K562 (cell line): Measurements from ENCODE around the gene HDAC7. TPM values are rescaled to one million over a fixed set of nuclear protein-coding genes. Genes with fewer than 3 reads are reported as not detected.
A peak's percentile ranks its signal among the peaks of the same experiment; 100 is the strongest.

ENCODE experiments used
- ATAC-seq: fragments of 200-7000 bp; cut with Tn5 transposase; 3 replicates; pipeline ENCODE4 v1.9.1; 2020; ENCODE audit warnings: moderate library complexity
- BruUV-seq: library from RNA; stranded (reverse); fragments of 400-500 nt; replicated peaks from 2 replicates; lab custom pipeline; 2021; lab: Mats Ljungman, UMichigan
- CTCF ChIA-PET: fragments of 300-600 bp; formaldehyde crosslinking; extraction: SDS; loops from one replicate; lab custom pipeline; 2021; ENCODE audit warnings: low intra/inter-chr PET ratio; lab: Yijun Ruan, JAX
- POLR2A ChIA-PET: fragments of 300-600, 350-650 bp; sonication (Branson Sonifier 250); formaldehyde crosslinking; extraction: SDS; loops from one replicate; lab custom pipeline; 2021; ENCODE audit warnings: antibody characterized with exemption, inconsistent platforms; lab: Yijun Ruan, JAX
- DNase-seq, 4 experiments: peaks; one replicate each; pipeline versions ENCODE4 v3.0.0 to v3.0.0-alpha.2; 2011 to 2018; ENCODE audit warnings: low spot score in 3 of 4, mixed read lengths in 3 of 4; ENCODE audit errors: extremely low read depth in 1 of 4
- FAIRE-seq: peaks from 2 replicates; lab custom pipeline; 2011; peaks lifted over from hg19 to GRCh38; lab: Jason Lieb, UNC
- H2AFZ ChIP-seq: 2 replicates; pipeline ENCODE4 v1.6.0; 2011; ENCODE audit warnings: low read depth, low read length, control low read depth, inconsistent platforms
- H3K27ac ChIP-seq: fragments of 200-600 bp; 3 replicates; pipeline ENCODE4 v1.8.0; 2011; ENCODE audit warnings: low read depth, mild to moderate bottlenecking, control low read depth, inconsistent platforms, low read length, moderate library complexity, mixed read lengths; ENCODE audit errors: extremely low read depth
- H3K27me3 ChIP-seq, 2 experiments: fragments of 300-600 bp in 1 of 2; 2 replicates in 1 of 2; 3 replicates in 1 of 2; pipeline versions ENCODE4 v1.6.0 to v1.8.0; 2011; ENCODE audit warnings: inconsistent platforms in 2 of 2, low read length in 2 of 2, mild to moderate bottlenecking in 1 of 2, mixed read lengths in 1 of 2, moderate library complexity in 1 of 2; ENCODE audit not compliant: control insufficient read depth in 2 of 2, insufficient read depth in 2 of 2
- H3K36me3 ChIP-seq: fragments of 300-600 bp; 3 replicates; pipeline ENCODE4 v1.8.0; 2011; ENCODE audit warnings: mild to moderate bottlenecking, low read length, inconsistent platforms; ENCODE audit not compliant: control insufficient read depth, insufficient read depth
- H3K4me1 ChIP-seq, 2 experiments: fragments of 200-600 bp in 1 of 2; replicated peaks in 1 of 2; 2 replicates in 1 of 2; 3 replicates in 1 of 2; pipeline versions ENCODE4 v1.5.1 to v1.8.0; 2011; ENCODE audit warnings: inconsistent platforms in 2 of 2, low read length in 2 of 2, mild to moderate bottlenecking in 1 of 2, mixed read lengths in 1 of 2, moderate library complexity in 1 of 2; ENCODE audit not compliant: control insufficient read depth in 2 of 2, insufficient read depth in 2 of 2
- H3K4me2 ChIP-seq: 2 replicates; pipeline ENCODE4 v1.6.1; 2011; ENCODE audit warnings: low read length, control low read depth, inconsistent platforms, mixed read lengths; ENCODE audit not compliant: insufficient read depth
- H3K4me3 ChIP-seq: fragments of 200-600 bp; sonication (generic), shearing (Covaris generic); 2 replicates; pipeline ENCODE4 v1.5.1; 2016; ENCODE audit warnings: control low read depth, inconsistent platforms
- H3K79me2 ChIP-seq: fragments of 200-600 bp; 3 replicates; pipeline ENCODE4 v1.8.0; 2011; ENCODE audit warnings: low read length, inconsistent platforms; ENCODE audit not compliant: control insufficient read depth, insufficient read depth
- H3K9ac ChIP-seq, 2 experiments: 2 replicates each; pipeline versions ENCODE4 v1.6.0 to v1.6.1; 2011; ENCODE audit warnings: low read depth in 2 of 2, low read length in 2 of 2, control low read depth in 1 of 2, inconsistent platforms in 1 of 2, mild to moderate bottlenecking in 1 of 2, mixed read lengths in 1 of 2; ENCODE audit not compliant: insufficient read depth in 1 of 2
- H3K9me1 ChIP-seq: one replicate; pipeline ENCODE4 v1.6.0; 2011; ENCODE audit warnings: inconsistent platforms, mild to moderate bottlenecking, low read length, moderate library complexity; ENCODE audit not compliant: control insufficient read depth, insufficient read depth
- H3K9me3 ChIP-seq: replicated peaks from 2 replicates; pipeline ENCODE4 v1.5.1; 2011; ENCODE audit warnings: low read depth, low read length, inconsistent platforms; ENCODE audit not compliant: control insufficient read depth, insufficient read depth
- H4K20me1 ChIP-seq: replicated peaks from 2 replicates; pipeline ENCODE4 v1.6.1; 2011; ENCODE audit warnings: low read length, inconsistent platforms, mixed read lengths; ENCODE audit not compliant: control insufficient read depth, insufficient read depth
- BHLHE40 ChIP-seq: IDR thresholded peaks from 2 replicates; pipeline ENCODE4 v1.6.1; 2011; ENCODE audit warnings: low read length, improper control_type of control experiment
- CHD2 ChIP-seq: IDR thresholded peaks from 2 replicates; pipeline ENCODE4 v1.6.1; 2011; ENCODE audit warnings: low read depth, low read length
- COPS2 ChIP-seq: fragments of 450-650 bp; conservative IDR thresholded peaks from 2 replicates; pipeline ENCODE4 v1.6.1; 2016; ENCODE audit warnings: mild to moderate bottlenecking, moderate library complexity
- GATAD2A ChIP-seq: fragments of 450-650 bp; IDR thresholded peaks from 2 replicates; pipeline ENCODE4 v1.6.1; 2017
- POLR3A ChIP-seq: IDR thresholded peaks from 2 replicates; pipeline ENCODE4 v1.6.1; 2011; ENCODE audit warnings: borderline replicate concordance, mild to moderate bottlenecking, moderate library complexity; ENCODE audit not compliant: insufficient read length, insufficient read depth; ENCODE audit errors: extremely low read depth
- RNF2 ChIP-seq: sonication (generic); IDR thresholded peaks from 2 replicates; pipeline ENCODE4 v1.6.1; 2016
- SRF ChIP-seq, 2 experiments: fragments of 250-450, 450-650 bp in 1 of 2; sonication (Bioruptor Pico) in 1 of 2; sonication (generic) in 1 of 2; formaldehyde crosslinking; IDR thresholded peaks; 2 replicates each; pipeline versions ENCODE4 v1.5.0 to v1.5.1; 2020 to 2022; ENCODE audit warnings: mild to moderate bottlenecking in 1 of 2, missing genetic modification reagents in 1 of 2
- TCF15 ChIP-seq: fragments of 250-450 bp; sonication (Bioruptor Pico); IDR thresholded peaks from 2 replicates; pipeline ENCODE4 v1.8.0; 2022; ENCODE audit warnings: moderate library complexity, mild to moderate bottlenecking, inconsistent platforms
- ZFP36 ChIP-seq: fragments of 150-350 bp; IDR thresholded peaks from 2 replicates; pipeline ENCODE4 v1.6.1; 2018; ENCODE audit warnings: low read length, low read depth; ENCODE audit not compliant: partially characterized antibody
- ZFP91 ChIP-seq: sonication (generic); formaldehyde crosslinking; IDR thresholded peaks from 2 replicates; pipeline ENCODE4 v1.8.0; 2022; ENCODE audit warnings: mild to moderate bottlenecking, missing genetic modification reagents
- ZNF165 ChIP-seq: fragments of 250-450 bp; sonication (Bioruptor Pico); IDR thresholded peaks from 2 replicates; pipeline ENCODE4 v1.4.0; 2020; ENCODE audit warnings: borderline replicate concordance
- ZNF224 ChIP-seq: sonication (generic); formaldehyde crosslinking; IDR thresholded peaks from 2 replicates; pipeline ENCODE4 v1.8.0; 2022; ENCODE audit warnings: mild to moderate bottlenecking, missing genetic modification reagents
- whole genome bisulfite sequencing: fragments of 100-300 bp; shearing (Covaris generic); methylation state at CpG from one replicate; pipeline ENCODE4 v1.1.6; 2016; ENCODE audit warnings: low coverage, mixed read lengths; ENCODE audit not compliant: insufficient coverage; ENCODE audit errors: missing lambda C conversion rate; 5-methylcytosine and 5-hydroxymethylcytosine counted together
- in situ Hi-C: fragments of 300-500 bp; cut with MboI; formaldehyde crosslinking; loops from 4 replicates; pipeline ENCODE4 v1.15.0; 2018; ENCODE audit warnings: inconsistent platforms, mixed read lengths
- intact Hi-C: fragments of 100-400 bp; cut with micrococcal nuclease; formaldehyde crosslinking; loops from 2 replicates; pipeline ENCODE4 v1.14.2; 2022
- polyA plus RNA-seq, 8 experiments: library from polyadenylated mRNA; depleted of rRNA in 4 of 8; stranded (reverse) in 5 of 8; unstranded in 3 of 8; fragments of >200 nt; fragmentation: Nextera tagmentation in 2 of 8; fragmentation: Illumina TruSeq in 1 of 8; extraction: Ambion mirVana in 2 of 8; extraction: Trizol in 1 of 8; gene quantifications; 2 replicates each; pipeline versions ENCODE4 v1.2.1 to v1.2.3, GENCODE V29; 2011 to 2014; ENCODE audit warnings: inconsistent platforms in 1 of 8, missing spikeins in 1 of 8
- total RNA-seq, 7 experiments: library from RNA; depleted of rRNA in 6 of 7; stranded (reverse); fragments of >200 nt in 6 of 7; fragmentation: Illumina TruSeq in 2 of 7; extraction: Trizol in 2 of 7; gene quantifications; 2 replicates each; pipeline versions ENCODE4 v1.2.1 to v1.2.3, GENCODE V29; 2011 to 2021; ENCODE audit warnings: low replicate concordance in 1 of 7

Gene HDAC7
- total and polyA plus RNA-seq, 9 of the 15 experiments (the other 6 are each of a cell fraction or from before 2014, with no cell fraction given), result 2.5 to 129 (median 31.1) TPM

- BruUV-seq, result no TSS peak
- H3K4me3 ChIP-seq, result no peak overlapping the region
- no peak for DNase-seq
- peak overlapping the region in 1 of 2 experiments; percentile 55; a peak in 1 of 4 replicates for H3K9ac ChIP-seq
- no peaks in the 10 kb centered on the region for H3K9me1 ChIP-seq
- ChIA-PET POLR2A (interaction anchor here (1.3 kb wide), 1 partner anchor 12 kb away, joined by 5 read pairs; no protein-coding TSS in a partner anchor), CTCF (no interaction called here)
- H3K36me3 ChIP-seq, result no peaks in the 10 kb centered on the region
- no peak overlapping the region for H2AFZ ChIP-seq
- H4K20me1 ChIP-seq, result no peaks in the 10 kb centered on the region
- no peak for FAIRE-seq
- H3K27me3 ChIP-seq, result no peaks in the 10 kb centered on the region
- H3K27ac ChIP-seq, result no peak overlapping the region
- no peak for ATAC-seq
- H3K9me3 ChIP-seq, result no peaks in the 10 kb centered on the region
- no peaks in the 10 kb centered on the region for H3K79me2 ChIP-seq
- TF ChIP-seq RNF2, result no peak
- no peak for TF ChIP-seq ZNF165
- TF ChIP-seq ZFP36, result no peak
- TF ChIP-seq, all 486 proteins: peak for 0
- intact Hi-C loops (no loop called here), in situ Hi-C loops (no loop called here)
- Histone ChIP-seq H3K4me2 (no peak overlapping the region), H3K4me1 (peaks cover 12 to 20% of the 10 kb centered on the region in 2 experiments; a peak in 4 of 5 replicates)
- 51% methylated on average over 8 of the region's 8 CpGs for WGBS
Observed at GRCh38 chr12:47763481-47764346, 56.0 kb downstream of the HDAC7 start.

GRCh38 chr12:47762850-47763465 is 56.7 kb downstream of the HDAC7 start:
- ChIA-PET CTCF (no interaction called here), POLR2A (interaction anchor here (0.6 to 1.3 kb wide), 4 partner anchors 12 to 277 kb away, joined by 3 to 5 read pairs (median 3); no protein-coding TSS in a partner anchor)
- Histone ChIP-seq H3K4me1 (peaks cover 11 to 20% of the 10 kb centered on the region in 2 experiments; a peak in 4 of 5 replicates), H3K9me3 (no peaks in the 10 kb centered on the region), H3K79me2 (no peaks in the 10 kb centered on the region), H4K20me1 (no peaks in the 10 kb centered on the region), H3K4me2 (no peak overlapping the region), H3K4me3 (no peak overlapping the region), H3K9me1 (no peaks in the 10 kb centered on the region), H3K27me3 (no peaks in the 10 kb centered on the region), H3K9ac (0 out of 4 replicates have a peak overlapping the region, but pooled peaks of 1 of the 2 experiments have one; percentile 1), H3K27ac (no peak overlapping the region), H2AFZ (no peak overlapping the region), H3K36me3 (no peaks in the 10 kb centered on the region)
- no peak for FAIRE-seq
- WGBS, result 37% methylated on average over 3 of the region's 3 CpGs
- in situ Hi-C loops, result no loop called here
- DNase-seq, result no peak
- no peak for ATAC-seq
- TF ChIP-seq TCF15 (CRISPR knock-in tag) (no peak), COPS2 (no peak), CHD2 (no peak), ZFP91 (no peak), POLR3A (no peak), BHLHE40 (no peak), GATAD2A (no peak), ZNF224 (CRISPR knock-in tag) (no peak), SRF (CRISPR knock-in tag; IDR thresholded peaks at IDR 0.05) (no peak)
- intact Hi-C loops, result no loop called here
- BruUV-seq, result no TSS peak
